Posterior cingulate gyrus (tissue), 11 donors: Measurements from ENCODE around the gene CFAP77.

Experiments used
- DNase-seq, 10 donors: peaks; one replicate each; pipeline versions ENCODE4 v3.0.0 to v3.0.0-alpha.2; 2020 to 2021; ENCODE audit warnings: mixed read lengths in 3 of 10
- intact Hi-C: fragments of 100-400 bp; cut with DNase I; formaldehyde crosslinking; loops from one replicate; pipeline ENCODE4 v1.15.1; 2023

Gene CFAP77

DNA sequence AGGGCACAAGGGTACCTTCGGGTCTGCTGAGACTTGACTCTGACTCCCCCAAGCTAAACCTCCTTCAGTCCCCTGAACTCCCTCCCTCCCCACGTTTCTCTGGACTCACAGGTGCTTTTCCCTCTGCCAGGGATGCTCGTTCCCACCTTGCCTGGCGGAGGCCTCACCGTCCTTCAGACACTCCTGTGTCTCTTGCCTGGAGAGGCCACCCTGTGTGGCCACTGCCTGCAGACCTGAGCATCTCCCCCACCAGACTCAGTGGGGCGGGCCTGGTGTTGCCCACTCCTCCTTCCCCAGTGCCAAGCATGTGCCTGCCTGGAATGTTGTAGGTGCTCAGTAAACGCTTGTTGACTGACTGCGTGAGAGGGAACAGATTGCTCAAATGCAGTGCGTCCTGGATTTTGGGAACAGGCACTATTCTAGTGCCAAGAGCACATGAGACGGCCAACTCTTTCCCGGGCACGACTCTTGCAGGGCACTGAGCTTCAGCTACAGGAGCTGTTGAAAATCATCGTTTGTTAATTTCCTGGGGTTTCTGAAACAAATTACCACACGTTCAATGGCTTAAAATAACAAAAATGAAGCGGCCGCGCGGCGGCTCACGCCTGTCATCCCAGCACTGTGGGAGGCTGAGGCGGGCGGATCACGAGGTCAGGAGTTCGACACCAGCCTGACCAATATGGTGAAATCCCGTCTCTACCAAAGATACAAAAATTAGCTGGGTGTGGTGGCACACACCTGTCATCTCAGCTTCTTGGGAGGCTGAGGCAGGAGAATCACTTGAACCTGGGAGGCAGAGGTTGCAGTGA, 101.4 kb downstream of the CFAP77 start:
- peak in 2 of 10 donors; percentile 67 to 75 for DNase-seq
- intact Hi-C loops, result no loop called here

DNA sequence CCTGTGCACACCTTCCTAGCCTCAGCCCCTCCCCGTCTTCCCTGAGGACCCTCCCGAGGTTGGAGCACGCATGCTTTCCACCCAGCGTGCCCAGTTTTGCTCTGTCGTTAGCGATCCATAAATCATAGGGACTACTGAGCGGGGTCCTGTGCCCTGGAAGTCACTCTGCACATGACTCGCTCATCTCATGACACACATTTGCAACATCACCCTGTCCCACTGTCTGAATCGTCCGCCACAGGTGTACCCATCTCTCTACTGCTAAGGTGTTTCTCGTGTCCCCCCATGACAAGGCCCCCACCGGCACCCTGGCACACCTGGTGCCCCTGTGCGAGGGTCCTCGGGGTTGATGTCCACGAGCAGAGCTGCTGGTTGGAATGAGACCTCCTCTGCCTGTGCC, 103.4 kb downstream of the CFAP77 start:
- intact Hi-C loops, result no loop called here
- peak in 2 of 10 donors; percentile 13 to 68 for DNase-seq

DNA sequence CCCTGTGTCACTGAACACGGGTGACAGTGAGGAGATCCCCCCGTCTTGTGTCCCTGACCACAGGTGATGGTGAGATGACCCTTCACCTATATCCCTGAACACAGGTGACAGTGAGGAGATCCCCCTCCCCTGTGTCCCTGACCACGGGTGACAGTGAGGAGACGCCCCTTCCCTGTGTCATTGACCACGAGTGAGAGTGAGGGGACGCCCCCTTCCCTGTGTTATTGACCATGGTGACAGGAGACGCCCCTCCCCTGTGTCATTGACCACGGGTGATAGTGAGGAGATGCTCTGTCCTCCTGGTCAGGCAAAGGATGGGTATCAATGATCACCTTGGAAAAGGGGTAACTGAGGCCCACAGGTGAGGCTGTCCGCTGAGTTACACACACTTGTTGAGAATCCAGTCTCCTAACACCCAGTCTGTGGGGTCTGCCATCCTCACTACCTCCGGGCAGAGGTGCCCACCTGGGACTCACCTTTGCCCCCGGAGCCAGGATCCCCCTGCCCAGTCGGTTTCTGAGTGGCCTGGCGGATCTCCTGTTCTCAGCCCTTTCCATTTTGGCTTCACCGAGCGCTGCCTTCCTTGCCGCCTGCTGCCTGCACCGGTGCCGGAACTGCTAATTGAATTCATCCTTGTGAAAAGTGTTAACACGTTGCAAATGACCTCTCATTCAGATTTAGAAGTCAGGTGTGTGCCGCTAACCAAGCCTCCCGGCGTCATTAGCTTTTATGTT, 104.2 kb downstream of the CFAP77 start:
- DNase-seq, result peak in 2 of 10 donors; percentile 70 to 75
- intact Hi-C loops, result no loop called here

DNA sequence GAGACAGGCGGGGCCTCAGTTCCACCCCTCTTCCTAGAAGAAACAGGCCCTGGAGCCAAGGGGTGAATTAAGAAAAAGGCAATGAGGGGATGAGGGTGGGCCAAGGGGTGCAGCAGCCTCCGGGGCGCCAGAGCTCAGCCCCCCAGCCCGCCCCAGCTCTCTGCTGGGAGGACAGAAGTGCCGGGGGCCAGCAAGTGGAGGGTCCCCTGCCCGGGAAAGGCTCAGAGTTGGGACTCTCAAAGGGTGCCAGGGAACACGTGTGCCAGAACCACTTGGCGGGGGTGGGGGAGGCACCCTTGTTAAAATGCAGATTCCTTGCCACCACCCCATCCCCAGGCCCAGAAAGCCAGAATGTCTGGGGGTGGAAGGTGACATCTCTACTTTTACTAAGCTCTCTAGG, 104.8 kb downstream of the CFAP77 start:
- peak in 2 of 10 donors; percentile 32 to 55 for DNase-seq
- intact Hi-C loops, result no loop called here

DNA sequence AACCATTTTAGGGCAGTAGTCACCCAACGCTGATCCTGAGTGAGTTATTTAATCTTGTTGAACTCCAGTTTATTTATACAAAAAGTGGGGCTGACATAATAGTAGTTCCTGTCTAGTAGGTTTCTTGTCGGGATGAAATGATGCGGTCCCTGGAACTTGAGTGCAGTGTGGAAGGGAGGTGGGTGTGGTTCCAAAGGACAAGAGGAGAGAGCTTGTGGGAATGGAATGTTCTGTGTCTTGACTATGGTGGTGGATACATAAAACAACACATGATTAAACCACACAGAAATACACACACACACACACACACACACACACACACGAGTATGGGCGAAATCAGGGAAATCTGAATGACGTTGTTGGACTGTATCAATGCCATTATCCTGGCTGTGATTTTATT, 106.3 kb downstream of the CFAP77 start:
- intact Hi-C loops, result no loop called here
- peak in 2 of 10 donors; percentile 3 to 4 for DNase-seq

DNA sequence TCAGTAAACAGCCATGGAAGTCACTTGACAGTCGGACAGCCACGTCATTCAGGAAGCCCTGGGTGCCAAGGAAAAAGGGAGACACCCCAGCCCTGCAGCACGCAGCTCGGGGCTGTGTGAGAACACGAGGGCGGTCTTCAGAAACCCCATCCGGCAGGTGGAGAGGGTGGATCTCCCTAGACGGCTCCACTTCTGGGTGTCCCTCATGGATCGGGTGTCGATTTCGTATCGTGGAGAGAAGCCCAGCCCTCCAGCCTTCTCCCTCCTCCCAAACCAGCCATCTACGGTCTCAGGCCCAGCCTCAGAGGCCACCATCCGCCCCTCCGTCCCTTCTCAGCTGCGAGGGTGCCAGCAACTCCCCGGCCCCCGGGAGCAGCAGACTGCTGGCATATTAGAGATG, 106.9 kb downstream of the CFAP77 start:
- DNase-seq, result peak in 2 of 10 donors; percentile 58 to 70
- intact Hi-C loops, result no loop called here

DNA sequence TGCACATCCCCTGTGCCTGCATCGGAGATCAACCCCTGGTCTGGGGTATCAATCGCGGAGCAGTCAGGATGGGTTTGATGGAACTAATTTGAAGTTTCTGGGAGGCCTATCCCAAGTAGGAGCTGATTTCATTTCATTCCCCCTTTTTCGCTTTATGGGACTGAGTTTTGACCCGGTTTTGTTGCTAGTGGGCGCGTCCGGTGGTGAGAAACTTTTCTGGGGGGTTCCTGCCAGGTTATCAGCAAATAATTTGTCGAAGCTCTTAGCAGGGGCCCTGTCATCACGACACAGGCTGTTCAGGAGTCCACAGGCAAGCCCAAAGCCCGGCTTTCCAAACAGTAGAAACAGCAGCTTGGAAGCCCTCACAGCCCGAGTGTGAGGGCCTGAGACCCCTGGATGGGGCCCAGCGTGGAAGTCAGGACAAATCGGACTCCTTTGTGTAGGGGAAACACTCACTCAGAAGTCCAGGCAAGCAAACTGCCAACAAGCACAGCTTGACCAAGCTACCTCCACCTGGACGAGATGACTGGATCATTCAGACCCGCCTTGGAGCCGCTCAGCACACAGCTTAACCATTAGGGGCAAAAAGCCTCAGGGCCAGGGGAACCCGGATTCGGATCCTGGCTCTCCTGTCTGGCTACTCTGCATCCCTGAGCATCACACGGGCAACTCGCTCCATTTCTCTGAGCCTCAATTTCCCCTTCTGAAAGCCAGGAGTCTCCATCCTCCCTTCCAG, 108.0 kb downstream of the CFAP77 start:
- intact Hi-C loops, result no loop called here
- DNase-seq, result peak in 2 of 10 donors; percentile 42 to 56

DNA sequence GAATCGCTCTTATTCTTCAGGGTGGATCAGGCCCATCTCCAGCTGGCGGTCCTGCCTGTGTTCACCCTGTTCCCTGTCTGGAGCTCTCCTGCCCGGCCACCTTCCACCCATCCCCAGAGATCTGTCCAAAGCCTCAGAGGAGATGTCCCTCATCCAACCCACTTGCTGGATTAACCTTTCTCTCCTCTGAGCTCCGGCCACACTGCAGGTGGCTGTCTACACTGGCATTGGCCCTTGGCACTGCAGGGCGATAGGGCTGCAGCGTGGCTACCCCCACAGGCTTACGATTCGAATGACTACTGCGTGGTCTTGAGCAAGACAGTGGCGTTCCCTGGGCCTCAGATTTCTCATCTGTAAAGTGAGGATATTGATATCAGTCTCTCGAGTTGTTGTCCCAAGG, 108.6 kb downstream of the CFAP77 start:
- intact Hi-C loops, result no loop called here
- DNase-seq, result peak in 2 of 10 donors; percentile 26 to 73

DNA sequence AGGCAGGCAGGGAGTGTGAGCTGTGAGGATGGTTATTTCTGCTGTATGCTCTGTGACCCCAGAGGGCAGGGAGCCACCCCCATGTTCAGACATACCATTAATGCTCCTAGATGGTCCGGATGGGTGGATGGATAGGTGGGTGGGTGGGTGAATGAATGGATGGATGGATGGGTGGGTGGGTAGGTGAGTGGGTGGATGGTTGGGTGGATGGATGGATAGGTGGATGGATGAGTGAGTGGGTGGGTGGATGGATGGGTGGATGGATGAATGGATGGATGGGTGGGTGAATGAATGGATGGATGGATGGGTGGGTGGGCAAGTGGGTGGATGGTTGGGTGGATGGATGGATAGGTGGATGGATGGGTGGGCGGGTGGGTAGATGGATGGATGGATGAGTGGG, 109.0 kb downstream of the CFAP77 start:
- intact Hi-C loops, result no loop called here
- DNase-seq, result peak in 1 of 10 donors; percentile 20

DNA sequence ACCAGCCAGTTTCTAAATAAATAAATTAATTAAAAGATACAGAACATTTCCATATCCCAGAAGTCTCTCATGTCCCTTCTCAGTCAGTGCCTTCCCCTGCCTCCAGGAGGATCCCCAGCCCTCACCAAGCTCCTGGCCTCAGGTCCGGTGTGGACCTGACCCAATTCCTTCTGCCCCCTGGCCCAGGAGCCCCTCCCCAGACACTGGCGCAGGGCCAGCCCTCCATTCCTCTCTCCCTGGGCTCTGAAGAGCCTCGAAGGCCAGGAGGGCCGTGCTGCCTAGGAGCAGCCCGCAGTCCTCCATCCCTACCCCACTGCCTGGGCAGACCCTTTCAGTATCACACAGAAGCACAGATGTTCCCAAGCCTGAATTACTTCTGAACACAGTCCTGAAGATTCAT, 110.6 kb downstream of the CFAP77 start:
- intact Hi-C loops, result no loop called here
- peak in 3 of 10 donors; percentile 15 to 75 (median 65) for DNase-seq

DNA sequence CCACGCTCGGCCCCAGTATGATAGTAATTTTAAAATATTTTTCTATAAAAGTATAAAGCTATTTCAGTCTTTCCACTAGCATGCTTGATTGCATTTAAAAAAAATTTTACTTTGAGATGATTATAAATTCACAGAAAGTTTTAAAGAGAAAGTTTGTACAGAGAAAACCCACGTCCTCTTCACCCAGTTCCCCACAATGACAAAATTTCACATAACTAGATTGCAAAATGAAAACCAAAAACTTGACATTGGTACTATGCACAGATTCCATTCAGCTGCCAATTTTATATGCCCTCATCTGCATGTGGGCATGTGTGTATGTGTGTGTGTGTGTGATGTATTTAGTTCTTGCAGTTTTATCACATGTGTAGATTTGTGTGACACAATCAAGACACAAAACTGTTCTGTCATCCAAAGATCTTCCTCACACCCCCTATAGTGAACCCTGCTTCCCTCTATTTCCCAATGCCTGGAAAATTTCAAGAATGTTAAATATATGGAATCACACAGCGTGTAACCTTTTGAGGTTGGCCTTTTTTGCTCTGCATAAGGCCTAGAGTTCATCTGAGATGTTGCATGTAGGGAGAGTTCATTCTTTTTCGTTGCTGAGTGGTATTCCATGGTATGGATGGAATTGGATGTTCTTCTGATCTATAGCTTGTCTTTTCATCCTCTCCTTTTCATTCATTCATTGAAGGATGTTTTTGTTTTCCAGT, 115.5 kb downstream of the CFAP77 start:
- DNase-seq, result no peak
- intact Hi-C loops, result no loop called here

DNA sequence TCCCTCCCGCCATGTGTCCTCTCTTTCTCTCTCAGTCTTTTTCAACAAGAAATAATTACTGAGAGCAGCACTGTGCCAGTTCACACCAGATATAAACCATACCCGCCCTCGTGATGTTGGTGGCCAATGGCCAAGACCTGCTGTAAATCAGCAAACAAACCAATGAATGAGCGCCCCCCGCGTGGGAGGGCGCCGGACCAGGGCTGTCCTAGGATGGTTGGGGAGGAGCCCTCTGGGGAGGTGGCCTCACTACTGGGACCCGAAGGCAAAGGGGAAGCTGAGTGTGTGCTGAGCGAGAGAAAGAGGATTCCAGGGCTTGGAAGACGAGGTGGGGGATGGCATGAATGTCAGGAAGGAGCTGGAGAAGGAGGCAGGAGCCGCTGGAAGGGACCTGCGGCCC, 121.2 kb downstream of the CFAP77 start:
- peak in 3 of 10 donors; percentile 18 to 34 (median 22) for DNase-seq
- intact Hi-C loops, result no loop called here

DNA sequence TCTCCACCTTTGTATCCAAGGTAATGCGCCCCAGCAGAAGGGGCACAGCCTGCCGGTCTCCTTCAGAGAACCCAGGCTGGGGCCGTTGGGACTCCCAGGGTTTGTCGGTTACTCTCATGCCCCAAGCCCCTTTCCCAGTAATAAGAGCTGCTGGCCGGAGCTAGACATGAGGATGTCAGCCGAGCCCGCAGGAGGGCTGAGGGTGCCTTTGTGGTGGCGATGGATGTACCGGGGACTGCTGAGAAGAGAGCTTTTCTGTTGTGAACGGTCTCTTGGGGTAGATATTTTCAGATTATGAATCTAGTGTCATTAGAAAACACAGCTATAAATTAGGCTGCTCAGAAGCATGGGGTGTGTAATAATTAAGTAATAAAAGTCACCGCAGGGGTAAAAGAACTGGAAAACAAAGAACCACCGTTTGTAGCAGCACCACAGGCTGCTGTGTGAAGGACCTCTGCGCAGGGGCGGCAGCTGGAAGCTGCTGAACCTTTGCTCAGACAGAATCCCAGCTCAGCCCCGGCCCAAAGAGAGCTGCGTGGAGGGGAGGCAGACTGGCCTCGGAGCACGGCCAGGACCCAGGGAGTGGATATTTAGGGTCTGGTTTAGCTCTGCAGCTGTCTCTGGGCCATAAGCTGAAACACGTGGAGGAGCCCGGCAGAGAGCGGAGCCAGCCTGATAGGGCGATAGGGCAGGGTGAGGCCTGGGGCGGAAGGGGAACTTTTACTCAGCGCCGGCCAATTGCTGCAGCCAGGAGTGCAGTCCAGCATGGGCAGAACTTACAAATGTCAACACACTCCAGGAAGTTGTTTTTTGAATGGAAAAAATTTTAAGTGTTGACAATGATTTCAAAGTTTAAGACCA, 121.9 kb downstream of the CFAP77 start:
- intact Hi-C loops, result no loop called here
- peak in 3 of 10 donors; percentile 49 to 60 (median 50) for DNase-seq

DNA sequence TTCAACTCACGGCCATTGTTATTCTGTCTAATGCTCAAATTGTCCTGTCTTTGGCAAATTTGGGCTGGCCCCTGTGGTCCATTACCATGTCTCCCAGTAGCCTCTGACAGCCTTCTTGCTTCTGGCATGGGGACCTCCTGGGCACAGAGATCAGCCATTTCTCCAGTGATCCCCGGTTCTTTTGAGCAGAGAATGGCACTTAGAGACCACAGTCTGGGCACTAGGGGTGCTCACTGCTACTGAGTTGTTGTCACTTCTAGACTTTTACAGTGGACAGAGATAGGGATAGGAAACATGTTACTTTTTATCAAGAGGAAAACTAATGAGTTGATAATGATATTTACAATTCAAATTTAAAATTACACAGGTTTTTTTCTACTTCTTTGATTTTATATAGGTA, 124.8 kb downstream of the CFAP77 start:
- intact Hi-C loops, result no loop called here
- DNase-seq, result peak in 1 of 10 donors; percentile 23

DNA sequence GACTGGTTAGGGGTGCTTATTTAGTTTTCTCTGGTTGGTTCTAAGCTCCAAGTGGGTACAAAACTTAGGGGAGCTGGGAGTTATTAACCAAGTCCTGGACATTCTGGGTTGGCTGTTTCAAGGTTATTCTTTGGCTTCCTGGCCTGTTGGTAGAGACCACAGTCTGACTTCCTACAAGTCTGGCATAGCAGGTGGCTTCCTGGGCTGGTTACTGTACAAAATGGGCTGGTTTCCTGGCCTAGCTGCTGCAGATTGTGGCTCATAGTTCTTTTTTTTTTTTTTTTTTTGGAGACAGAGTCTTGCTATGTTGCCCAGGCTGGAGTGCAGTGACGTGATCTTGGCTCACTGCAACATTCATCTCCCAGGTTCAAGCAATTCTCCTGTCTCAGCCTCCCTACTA, 126.1 kb downstream of the CFAP77 start:
- peak in 1 of 10 donors; percentile 10 for DNase-seq
- intact Hi-C loops, result no loop called here

DNA sequence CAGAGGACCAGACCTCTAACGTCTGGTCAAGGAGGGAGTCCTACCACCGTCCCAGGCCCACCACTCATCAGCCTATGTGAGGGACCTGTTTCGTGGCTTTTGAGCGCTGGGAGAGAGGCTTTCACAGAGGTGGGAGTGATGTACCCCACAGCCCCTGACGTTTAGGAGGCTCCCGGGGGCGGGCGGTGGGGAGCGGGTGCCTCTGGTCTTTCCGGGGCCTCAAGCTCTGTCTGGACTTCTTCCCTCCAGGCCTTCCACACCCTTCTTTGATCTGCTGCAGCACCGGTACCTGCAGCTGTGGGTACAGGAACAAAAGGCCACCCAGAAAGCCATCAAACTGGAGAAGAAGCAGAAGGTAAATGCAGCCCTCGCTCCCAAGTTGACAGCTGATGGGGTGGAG, 127.3 kb downstream of the CFAP77 start:
- peak in 2 of 10 donors; percentile 27 to 47 for DNase-seq
- intact Hi-C loops, result no loop called here

DNA sequence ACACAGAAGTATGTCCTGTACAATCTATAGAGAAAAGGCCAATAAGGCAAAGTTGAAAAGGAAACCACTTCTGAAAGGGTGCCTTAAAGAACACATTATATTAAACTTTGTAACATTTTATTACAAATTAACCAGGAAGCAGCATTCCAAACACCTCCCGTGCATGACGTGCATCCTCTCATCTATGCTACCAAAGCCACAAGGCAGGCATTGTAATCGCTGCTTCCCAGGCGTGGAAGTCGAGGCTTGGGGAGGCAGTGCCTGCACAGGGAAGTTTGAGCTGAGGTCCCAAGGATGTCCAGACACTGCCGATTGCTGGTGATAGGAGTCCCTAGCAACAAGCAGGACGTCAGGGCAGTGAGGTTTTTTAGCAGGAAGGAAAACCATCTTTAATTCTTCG, 128.1 kb downstream of the CFAP77 start:
- intact Hi-C loops, result no loop called here
- peak in 1 of 10 donors; percentile 2 for DNase-seq

DNA sequence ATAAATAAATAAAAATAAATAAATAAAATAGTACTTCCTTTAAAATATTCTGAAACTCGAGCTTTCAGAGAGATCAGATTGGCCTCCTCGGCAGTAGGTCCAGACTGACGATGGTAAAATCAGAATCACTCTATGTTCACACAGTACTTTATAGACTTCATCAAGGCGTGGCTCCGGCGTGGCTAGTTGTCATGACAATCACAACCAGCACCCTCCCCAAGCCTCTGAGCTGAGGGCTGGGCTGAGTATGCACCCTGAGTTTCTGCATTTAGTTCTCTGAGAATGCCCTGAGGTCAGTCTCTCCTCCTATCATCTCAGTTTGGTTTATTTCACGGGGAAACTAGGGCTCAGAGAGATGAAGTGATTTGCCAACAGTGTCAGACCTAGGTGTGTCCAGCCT, 129.1 kb downstream of the CFAP77 start:
- intact Hi-C loops, result no loop called here
- DNase-seq, result peak in 2 of 10 donors; percentile 11 to 59

DNA sequence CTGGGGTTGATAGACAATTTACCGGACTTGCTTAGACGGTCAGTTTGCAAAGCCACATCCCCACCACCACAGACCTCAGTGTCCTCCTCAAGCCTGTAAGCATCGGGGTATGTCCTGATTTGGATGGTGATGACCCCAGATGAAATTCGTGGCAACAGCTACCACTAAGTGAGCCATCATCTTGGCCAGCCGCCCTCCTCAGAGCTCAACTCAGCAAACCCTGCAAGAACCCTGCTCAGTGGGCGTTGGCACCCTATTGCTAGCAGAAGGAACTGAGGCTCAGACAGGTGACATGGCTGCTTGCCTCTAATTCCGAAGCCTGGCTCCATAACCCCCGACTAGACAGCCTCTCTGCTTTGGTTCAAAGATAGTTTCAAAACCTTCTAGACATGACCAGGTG, 131.0 kb downstream of the CFAP77 start:
- intact Hi-C loops, result no loop called here
- peak in 2 of 10 donors; percentile 41 to 55 for DNase-seq
